DND-41 (cell line): ENCODE data around the gene GAS7.

Source experiments
- CTCF ChIP-seq: IDR thresholded peaks from 2 replicates; pipeline ENCODE4 v1.5.1; 2012; ENCODE audit warnings: borderline replicate concordance, low read length, moderate library complexity, mild to moderate bottlenecking; ENCODE audit not compliant: poor library complexity, severe bottlenecking; ENCODE audit errors: extremely low read depth
- EZH2 ChIP-seq: IDR thresholded peaks from 3 replicates; pipeline ENCODE4 v1.6.1; 2012; ENCODE audit warnings: borderline replicate concordance, low read depth, mild to moderate bottlenecking, moderate library complexity, low read length, inconsistent platforms; ENCODE audit not compliant: severe bottlenecking

- no peak for TF ChIP-seq CTCF
- no peak for TF ChIP-seq EZH2
Observed at GRCh38 chr17:10088444-10088843, 110.0 kb downstream of the GAS7 start.
